Calu3 (cell line): ENCODE measurements around the gene KLHL6. TPM values are rescaled to one million over a fixed set of nuclear protein-coding genes. Genes with fewer than 3 reads are reported as not detected.
"Not testable (repeated sequence)": the region's sequence is repeated elsewhere in the genome, so short reads cannot be mapped to it uniquely, and the experiment has no call there.

Source experiments
- BruUV-seq: library from RNA; stranded (reverse); fragments of 400-500 nt; replicated peaks from 2 replicates; lab custom pipeline; 2021; lab: Mats Ljungman, UMichigan
- CTCF ChIA-PET: fragments of 300-600 bp; sonication (Branson Sonifier 250); formaldehyde crosslinking; loops from one replicate; lab custom pipeline; 2022; ENCODE audit warnings: antibody characterized with exemption; lab: Charles Lee
- DNase-seq: peaks from one replicate; pipeline ENCODE4 v3.0.0; 2022
- H3K27ac Mint-ChIP-seq: one replicate; pipeline ENCODE4 v1.8.0; 2022; ENCODE audit warnings: mixed read lengths; ENCODE audit not compliant: unreplicated experiment
- H3K27me3 Mint-ChIP-seq: one replicate; pipeline ENCODE4 v1.8.0; 2022; ENCODE audit warnings: mixed read lengths; ENCODE audit not compliant: unreplicated experiment
- H3K36me3 Mint-ChIP-seq: one replicate; pipeline ENCODE4 v1.8.0; 2022; ENCODE audit warnings: mild to moderate bottlenecking, moderate library complexity, mixed read lengths; ENCODE audit not compliant: insufficient read depth, unreplicated experiment
- H3K4me1 Mint-ChIP-seq: one replicate; pipeline ENCODE4 v1.8.0; 2022; ENCODE audit warnings: mild to moderate bottlenecking, low read depth, mixed read lengths; ENCODE audit not compliant: unreplicated experiment
- H3K4me3 Mint-ChIP-seq: one replicate; pipeline ENCODE4 v1.8.0; 2022; ENCODE audit warnings: mild to moderate bottlenecking, low read depth, moderate library complexity, mixed read lengths; ENCODE audit not compliant: unreplicated experiment
- H3K9me3 Mint-ChIP-seq: one replicate; pipeline ENCODE4 v1.8.0; 2022; ENCODE audit warnings: low read depth, mixed read lengths; ENCODE audit not compliant: unreplicated experiment
- intact Hi-C: fragments of 100-400 bp; cut with micrococcal nuclease; formaldehyde crosslinking; loops from one replicate; pipeline ENCODE4 v1.10.0; 2022; ENCODE audit not compliant: unreplicated experiment
- total RNA-seq: library from RNA; stranded (reverse); gene quantifications from 2 replicates; pipeline ENCODE4 v1.2.3, GENCODE V29; 2022
- TF ChIP-seq, protein P1 (sequence below): fragments of 200-600 bp; IDR thresholded peaks from one replicate; pipeline ENCODE4 v1.8.0; 2022; ENCODE audit warnings: antibody characterized with exemption; ENCODE audit not compliant: unreplicated experiment

Gene KLHL6
- total RNA-seq, 1 experiment from 2014 or later: not detected

DNA sequence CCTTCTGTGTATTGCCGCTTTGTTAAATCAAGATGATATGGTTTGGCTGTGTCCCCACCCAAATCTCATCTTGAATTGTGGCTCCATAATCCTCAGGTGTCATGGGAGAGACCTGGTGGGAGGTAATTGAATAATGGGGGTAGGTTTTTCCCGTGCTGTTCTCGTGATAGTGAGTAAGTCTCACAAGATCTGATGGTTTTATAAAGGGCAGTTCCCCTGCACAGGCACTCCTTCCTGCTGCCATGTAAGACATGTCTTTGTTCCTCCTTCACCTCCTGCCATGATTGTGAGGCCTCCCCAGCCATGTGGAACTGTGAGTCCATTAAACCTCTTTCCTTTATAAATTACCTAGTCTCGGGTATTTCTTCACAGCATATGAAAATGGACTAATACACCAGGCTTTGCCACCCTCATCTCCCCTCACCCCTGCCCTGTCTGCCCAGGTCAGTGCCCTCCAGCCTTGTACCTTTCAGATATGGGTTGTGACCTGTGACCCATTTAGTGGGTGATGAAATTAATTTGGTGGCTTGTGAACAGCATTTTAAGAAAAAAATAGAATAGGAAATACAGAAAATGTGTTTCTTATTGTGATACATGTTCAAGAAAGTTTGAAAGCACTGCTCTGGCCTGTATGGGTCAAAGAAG, 71.0 kb downstream of the KLHL6 start:
- Mint-ChIP-seq H3K9me3 (no peaks in the 10 kb centered on the region), H3K4me3 (no peak overlapping the region), H3K27me3 (peaks cover 16% of the 10 kb centered on the region), H3K36me3 (no peaks in the 10 kb centered on the region), H3K27ac (no peak overlapping the region), H3K4me1 (no peaks in the 10 kb centered on the region)
- intact Hi-C loops: loop anchor here (5.0 kb wide), 1 partner anchor 78 kb away; no protein-coding TSS in a partner anchor
- DNase-seq: no peak
- CTCF ChIA-PET: interaction anchor here (0.8 kb wide), 1 partner anchor 209 kb away, joined by 3 read pairs; no protein-coding TSS in a partner anchor
- TF ChIP-seq, protein P1, sequence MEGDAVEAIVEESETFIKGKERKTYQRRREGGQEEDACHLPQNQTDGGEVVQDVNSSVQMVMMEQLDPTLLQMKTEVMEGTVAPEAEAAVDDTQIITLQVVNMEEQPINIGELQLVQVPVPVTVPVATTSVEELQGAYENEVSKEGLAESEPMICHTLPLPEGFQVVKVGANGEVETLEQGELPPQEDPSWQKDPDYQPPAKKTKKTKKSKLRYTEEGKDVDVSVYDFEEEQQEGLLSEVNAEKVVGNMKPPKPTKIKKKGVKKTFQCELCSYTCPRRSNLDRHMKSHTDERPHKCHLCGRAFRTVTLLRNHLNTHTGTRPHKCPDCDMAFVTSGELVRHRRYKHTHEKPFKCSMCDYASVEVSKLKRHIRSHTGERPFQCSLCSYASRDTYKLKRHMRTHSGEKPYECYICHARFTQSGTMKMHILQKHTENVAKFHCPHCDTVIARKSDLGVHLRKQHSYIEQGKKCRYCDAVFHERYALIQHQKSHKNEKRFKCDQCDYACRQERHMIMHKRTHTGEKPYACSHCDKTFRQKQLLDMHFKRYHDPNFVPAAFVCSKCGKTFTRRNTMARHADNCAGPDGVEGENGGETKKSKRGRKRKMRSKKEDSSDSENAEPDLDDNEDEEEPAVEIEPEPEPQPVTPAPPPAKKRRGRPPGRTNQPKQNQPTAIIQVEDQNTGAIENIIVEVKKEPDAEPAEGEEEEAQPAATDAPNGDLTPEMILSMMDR: no peak
- BruUV-seq: no TSS peak

GRCh38 chr3:183481582-183481981, 73.9 kb downstream of the KLHL6 start:
- no peaks in the 10 kb centered on the region for H3K9me3 Mint-ChIP-seq
- no peak overlapping the region for H3K4me3 Mint-ChIP-seq
- DNase-seq: no peak
- no peak overlapping the region for H3K27ac Mint-ChIP-seq
- no peaks in the 10 kb centered on the region for H3K36me3 Mint-ChIP-seq
- TF ChIP-seq, protein P1: no peak
- BruUV-seq: no TSS peak
- peaks cover 19% of the 10 kb centered on the region for H3K27me3 Mint-ChIP-seq
- intact Hi-C loops: loop anchor here (5.0 kb wide), 1 partner anchor 81 kb away; no protein-coding TSS in a partner anchor
- H3K4me1 Mint-ChIP-seq: no peaks in the 10 kb centered on the region
- CTCF ChIA-PET: no interaction called here

GRCh38 chr3:183478501-183478900, 77.0 kb downstream of the KLHL6 start:
- CTCF ChIA-PET: interaction anchor here (1.8 to 2.3 kb wide), 2 partner anchors 9 to 289 kb away, joined by 5 to 12 read pairs; no protein-coding TSS in a partner anchor
- H3K27me3 Mint-ChIP-seq: peaks cover 22% of the 10 kb centered on the region
- no peak overlapping the region for H3K4me3 Mint-ChIP-seq

DNA sequence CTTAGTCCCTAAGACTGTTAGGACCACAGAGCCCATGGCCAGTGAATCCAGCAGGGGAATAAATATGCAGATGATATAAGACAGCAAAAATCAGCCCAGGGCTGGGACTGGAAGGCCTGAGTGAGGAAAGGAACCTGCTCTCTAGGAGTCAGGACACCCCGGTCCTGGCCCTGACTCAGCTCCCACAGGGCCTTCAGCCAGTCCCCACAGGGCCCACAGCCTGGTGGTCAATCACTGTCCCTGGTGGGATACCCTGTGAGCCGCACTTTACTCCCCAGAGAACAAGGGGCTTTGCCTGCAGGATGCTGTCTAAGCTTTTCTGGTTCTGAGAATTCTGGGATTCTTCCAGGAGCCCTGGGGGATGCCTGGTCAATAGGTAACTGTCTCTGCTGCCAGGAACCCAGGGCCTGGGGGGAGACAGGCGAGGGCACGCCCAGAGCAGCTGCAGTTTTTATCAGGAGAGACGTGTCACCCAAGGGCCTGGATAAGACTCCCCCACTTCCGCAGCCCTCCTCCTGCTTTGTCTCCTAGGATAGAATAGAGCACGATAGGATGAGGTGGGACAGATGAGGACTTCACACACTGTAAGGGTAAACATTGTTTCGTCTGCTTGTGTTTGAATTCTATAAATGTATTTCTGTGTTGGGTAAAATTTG, 77.6 kb downstream of the KLHL6 start:
- CTCF ChIA-PET: interaction anchor here (1.8 kb wide), 1 partner anchor 10 kb away, joined by 5 read pairs; no protein-coding TSS in a partner anchor
- H3K27ac Mint-ChIP-seq: no peak overlapping the region
- TF ChIP-seq, protein P1: no peak

More at GRCh38 chr3:183478501-183478900, 77.0 kb downstream of the KLHL6 start:
- no TSS peak for BruUV-seq
- no peak for DNase-seq
- no peak overlapping the region for H3K27ac Mint-ChIP-seq
- no peaks in the 10 kb centered on the region for H3K9me3 Mint-ChIP-seq
- intact Hi-C loops: no loop called here
- H3K4me1 Mint-ChIP-seq: no peaks in the 10 kb centered on the region
- no peaks in the 10 kb centered on the region for H3K36me3 Mint-ChIP-seq
- TF ChIP-seq, protein P1: no peak

GRCh38 chr3:183475764-183476162, 79.7 kb downstream of the KLHL6 start:
- CTCF ChIA-PET: interaction anchor here (1.4 kb wide), 1 partner anchor 85 kb away, joined by 4 read pairs; no protein-coding TSS in a partner anchor
- H3K36me3 Mint-ChIP-seq, H3K4me1 Mint-ChIP-seq, BruUV-seq, DNase-seq, H3K9me3 Mint-ChIP-seq, H3K4me3 Mint-ChIP-seq, intact Hi-C loops, H3K27ac Mint-ChIP-seq: not testable (repeated sequence)
- H3K27me3 Mint-ChIP-seq: peaks cover 22% of the 10 kb centered on the region

More for the DNA sequence above, 77.6 kb downstream of the KLHL6 start:
- Mint-ChIP-seq H3K36me3 (no peaks in the 10 kb centered on the region), H3K27me3 (peaks cover 22% of the 10 kb centered on the region), H3K4me1 (no peaks in the 10 kb centered on the region), H3K9me3 (no peaks in the 10 kb centered on the region), H3K4me3 (no peak overlapping the region)
- intact Hi-C loops: no loop called here
- DNase-seq: no peak
- no TSS peak for BruUV-seq
